ENCODE measurements around the gene MON1B. TPM values are rescaled to one million over a fixed set of nuclear protein-coding genes. Genes with fewer than 3 reads are reported as not detected.
A peak's percentile ranks its signal among the peaks of the same experiment; 100 is the strongest.

The MON1B gene
- total and polyA plus RNA-seq, 9 of the 15 experiments (the other 6 are each of a cell fraction or from before 2014, with no cell fraction given), result 5.0 to 66.0 (median 12.6) TPM

GRCh38 chr16:77191259-77191969 lies 424 bp downstream of the MON1B start (continued):
- TF ChIP-seq TEAD4 (IDR thresholded peaks at IDR 0.05; ENCODE audit: low read length) (no peak), TEAD4 (CRISPR knock-in tag; IDR thresholded peaks at IDR 0.05; ENCODE audit: borderline replicate concordance) (no peak), SREBF1 (IDR thresholded peaks at IDR 0.05; ENCODE audit: borderline replicate concordance, low read depth, low read length) (no peak), CREB3 (tag; conservative IDR thresholded peaks at IDR 0.05; ENCODE audit: low read depth) (no peak), SMAD4 (CRISPR knock-in tag; conservative IDR thresholded peaks at IDR 0.05) (no peak), BCLAF1 (IDR thresholded peaks at IDR 0.05; ENCODE audit: borderline replicate concordance in 1 of 2, control insufficient read depth in 1 of 2, low read depth in 2 of 2, low read length in 1 of 2) (no peak), ZSCAN29 (IDR thresholded peaks at IDR 0.05) (peak; percentile 40; the same call in 1 of the 2 replicates), TFAM (CRISPR knock-in tag; conservative IDR thresholded peaks at IDR 0.05) (no peak), MEF2A (IDR thresholded peaks at IDR 0.05; ENCODE audit: control insufficient read depth, low read depth, low read length) (no peak), MTA3 (IDR thresholded peaks at IDR 0.05; ENCODE audit: borderline replicate concordance) (no peak), THRAP3 (IDR thresholded peaks at IDR 0.05; ENCODE audit: borderline replicate concordance) (no peak)
- TF ChIP-seq, protein P1, sequence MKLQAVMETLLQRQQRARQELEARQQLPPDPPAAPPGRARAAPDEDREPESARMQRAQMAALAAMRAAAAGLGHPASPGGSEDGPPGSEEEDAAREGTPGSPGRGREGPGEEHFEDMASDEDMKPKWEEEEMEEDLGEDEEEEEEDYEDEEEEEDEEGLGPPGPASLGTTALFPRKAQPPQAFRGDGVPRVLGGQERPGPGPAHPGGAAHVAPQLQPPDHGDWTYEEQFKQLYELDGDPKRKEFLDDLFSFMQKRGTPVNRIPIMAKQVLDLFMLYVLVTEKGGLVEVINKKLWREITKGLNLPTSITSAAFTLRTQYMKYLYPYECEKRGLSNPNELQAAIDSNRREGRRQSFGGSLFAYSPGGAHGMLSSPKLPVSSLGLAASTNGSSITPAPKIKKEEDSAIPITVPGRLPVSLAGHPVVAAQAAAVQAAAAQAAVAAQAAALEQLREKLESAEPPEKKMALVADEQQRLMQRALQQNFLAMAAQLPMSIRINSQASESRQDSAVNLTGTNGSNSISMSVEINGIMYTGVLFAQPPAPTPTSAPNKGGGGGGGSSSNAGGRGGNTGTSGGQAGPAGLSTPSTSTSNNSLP (IDR thresholded peaks at IDR 0.05; ENCODE audit: borderline replicate concordance, low read depth, low read length), result no peak
- TF ChIP-seq, protein P2, sequence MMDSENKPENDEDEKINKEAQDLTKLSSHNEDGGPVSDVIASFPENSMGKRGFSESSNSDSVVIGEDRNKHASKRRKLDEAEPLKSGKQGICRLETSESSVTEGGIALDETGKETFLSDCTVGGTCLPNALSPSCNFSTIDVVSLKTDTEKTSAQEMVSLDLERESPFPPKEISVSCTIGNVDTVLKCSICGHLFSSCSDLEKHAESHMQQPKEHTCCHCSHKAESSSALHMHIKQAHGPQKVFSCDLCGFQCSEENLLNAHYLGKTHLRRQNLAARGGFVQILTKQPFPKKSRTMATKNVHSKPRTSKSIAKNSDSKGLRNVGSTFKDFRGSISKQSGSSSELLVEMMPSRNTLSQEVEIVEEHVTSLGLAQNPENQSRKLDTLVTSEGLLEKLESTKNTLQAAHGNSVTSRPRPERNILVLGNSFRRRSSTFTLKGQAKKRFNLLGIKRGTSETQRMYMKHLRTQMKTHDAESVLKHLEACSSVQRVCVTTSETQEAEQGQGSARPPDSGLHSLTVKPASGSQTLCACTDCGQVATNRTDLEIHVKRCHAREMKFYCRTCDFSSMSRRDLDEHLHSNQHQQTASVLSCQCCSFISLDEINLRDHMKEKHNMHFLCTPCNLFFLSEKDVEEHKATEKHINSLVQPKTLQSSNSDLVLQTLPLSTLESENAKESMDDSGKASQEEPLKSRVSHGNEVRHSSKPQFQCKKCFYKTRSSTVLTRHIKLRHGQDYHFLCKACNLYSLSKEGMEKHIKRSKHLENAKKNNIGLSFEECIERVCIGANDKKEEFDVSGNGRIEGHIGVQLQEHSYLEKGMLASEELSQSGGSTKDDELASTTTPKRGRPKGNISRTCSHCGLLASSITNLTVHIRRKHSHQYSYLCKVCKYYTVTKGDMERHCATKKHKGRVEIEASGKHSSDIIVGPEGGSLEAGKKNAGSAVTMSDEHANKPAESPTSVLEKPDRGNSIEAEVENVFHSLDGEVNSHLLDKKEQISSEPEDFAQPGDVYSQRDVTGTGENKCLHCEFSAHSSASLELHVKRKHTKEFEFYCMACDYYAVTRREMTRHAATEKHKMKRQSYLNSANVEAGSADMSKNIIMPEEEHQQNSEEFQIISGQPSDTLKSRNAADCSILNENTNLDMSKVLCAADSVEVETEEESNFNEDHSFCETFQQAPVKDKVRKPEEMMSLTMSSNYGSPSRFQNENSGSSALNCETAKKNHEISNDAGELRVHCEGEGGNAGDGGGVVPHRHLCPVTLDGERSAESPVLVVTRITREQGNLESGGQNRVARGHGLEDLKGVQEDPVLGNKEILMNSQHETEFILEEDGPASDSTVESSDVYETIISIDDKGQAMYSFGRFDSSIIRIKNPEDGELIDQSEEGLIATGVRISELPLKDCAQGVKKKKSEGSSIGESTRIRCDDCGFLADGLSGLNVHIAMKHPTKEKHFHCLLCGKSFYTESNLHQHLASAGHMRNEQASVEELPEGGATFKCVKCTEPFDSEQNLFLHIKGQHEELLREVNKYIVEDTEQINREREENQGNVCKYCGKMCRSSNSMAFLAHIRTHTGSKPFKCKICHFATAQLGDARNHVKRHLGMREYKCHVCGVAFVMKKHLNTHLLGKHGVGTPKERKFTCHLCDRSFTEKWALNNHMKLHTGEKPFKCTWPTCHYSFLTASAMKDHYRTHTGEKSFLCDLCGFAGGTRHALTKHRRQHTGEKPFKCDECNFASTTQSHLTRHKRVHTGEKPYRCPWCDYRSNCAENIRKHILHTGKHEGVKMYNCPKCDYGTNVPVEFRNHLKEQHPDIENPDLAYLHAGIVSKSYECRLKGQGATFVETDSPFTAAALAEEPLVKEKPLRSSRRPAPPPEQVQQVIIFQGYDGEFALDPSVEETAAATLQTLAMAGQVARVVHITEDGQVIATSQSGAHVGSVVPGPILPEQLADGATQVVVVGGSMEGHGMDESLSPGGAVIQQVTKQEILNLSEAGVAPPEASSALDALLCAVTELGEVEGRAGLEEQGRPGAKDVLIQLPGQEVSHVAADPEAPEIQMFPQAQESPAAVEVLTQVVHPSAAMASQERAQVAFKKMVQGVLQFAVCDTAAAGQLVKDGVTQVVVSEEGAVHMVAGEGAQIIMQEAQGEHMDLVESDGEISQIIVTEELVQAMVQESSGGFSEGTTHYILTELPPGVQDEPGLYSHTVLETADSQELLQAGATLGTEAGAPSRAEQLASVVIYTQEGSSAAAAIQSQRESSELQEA (IDR thresholded peaks at IDR 0.05; ENCODE audit: low read depth), result no peak

Data from K562 (cell line).